Mesodermal cell (in vitro differentiated cells): Measurements from ENCODE around the gene NUDT13.
A peak's percentile ranks its signal among the peaks of the same experiment; 100 is the strongest.

Source experiments
- H3K27ac ChIP-seq: 2 replicates; pipeline ENCODE4 v1.7.0; 2013; ENCODE audit warnings: mild to moderate bottlenecking, low read depth, low read length, moderate library complexity; ENCODE audit not compliant: severe bottlenecking
- H3K36me3 ChIP-seq: 2 replicates; pipeline ENCODE4 v1.7.1; 2013; ENCODE audit warnings: mild to moderate bottlenecking, low read length, moderate library complexity; ENCODE audit not compliant: control insufficient read depth, insufficient read depth
- H3K4me1 ChIP-seq: one replicate; pipeline ENCODE4 v1.7.1; 2013; ENCODE audit warnings: mild to moderate bottlenecking, low read length; ENCODE audit not compliant: insufficient read depth, control insufficient read depth, poor library complexity, severe bottlenecking
- H3K4me3 ChIP-seq: 2 replicates; pipeline ENCODE4 v1.7.0; 2013; ENCODE audit warnings: low read length, control low read depth, mild to moderate bottlenecking; ENCODE audit not compliant: insufficient read depth, poor library complexity, severe bottlenecking; ENCODE audit errors: extremely low read depth
- H3K9me3 ChIP-seq: 2 replicates; pipeline ENCODE4 v1.7.1; 2013; ENCODE audit warnings: mild to moderate bottlenecking, low read length, moderate library complexity; ENCODE audit not compliant: control insufficient read depth
- WGBS, 2 experiments: methylation state at CpG; one replicate each; pipeline ENCODE4 v1.1.5; 2013; ENCODE audit warnings: missing lambda C conversion rate in 2 of 2; ENCODE audit not compliant: insufficient coverage in 2 of 2; 5-methylcytosine and 5-hydroxymethylcytosine counted together

NUDT13 gene

DNA sequence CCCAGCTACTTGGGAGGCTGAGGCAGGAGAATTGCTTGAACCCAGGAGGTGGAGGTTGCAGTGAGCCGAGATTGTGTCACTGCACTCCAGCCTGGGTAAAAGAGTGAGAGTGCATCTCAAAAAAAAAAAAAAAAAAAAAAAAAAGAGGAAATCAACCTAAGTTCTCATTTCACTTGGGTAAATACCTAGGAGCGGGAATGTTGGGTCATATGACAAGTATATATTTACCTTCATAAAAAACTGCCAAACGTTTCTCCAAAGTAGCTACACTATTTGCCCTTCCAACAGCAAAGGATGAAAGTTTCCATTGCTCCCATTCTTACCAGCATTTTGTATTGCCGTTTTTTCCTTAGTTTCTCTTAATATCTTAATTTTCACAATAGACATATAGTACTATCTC is 23.4 kb upstream of the NUDT13 start:
- WGBS, 2 experiments, result 83 to 100% methylated on average over 1 of the region's 4 CpGs
- H3K4me1 ChIP-seq, result no peaks in the 10 kb centered on the region
- H3K9me3 ChIP-seq, result no peaks in the 10 kb centered on the region
- no peaks in the 10 kb centered on the region for H3K36me3 ChIP-seq
- no peak overlapping the region for H3K4me3 ChIP-seq
- H3K27ac ChIP-seq, result no peak overlapping the region

DNA sequence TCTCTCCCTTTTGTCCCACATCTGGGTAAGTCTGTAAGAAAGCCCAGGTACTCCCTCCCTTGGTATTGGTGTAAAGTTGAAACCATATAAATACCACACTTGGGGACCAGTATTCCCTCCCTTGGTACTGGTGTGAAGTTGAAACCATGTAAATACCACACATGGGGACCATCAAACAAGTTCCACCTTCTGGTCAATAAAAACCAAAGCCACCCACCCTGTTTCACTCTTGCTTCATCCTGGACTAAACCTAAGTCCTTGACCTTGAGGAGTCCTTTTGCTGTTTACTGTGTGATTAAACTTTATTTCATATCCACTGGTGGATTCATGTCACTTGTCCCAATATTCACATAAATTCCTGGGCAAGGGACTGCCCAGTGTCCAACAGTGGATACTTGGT is 22.0 kb upstream of the NUDT13 start:
- Histone ChIP-seq H3K4me1 (no peaks in the 10 kb centered on the region), H3K4me3 (no peak overlapping the region), H3K27ac (no peak overlapping the region), H3K36me3 (no peaks in the 10 kb centered on the region), H3K9me3 (no peaks in the 10 kb centered on the region)

DNA sequence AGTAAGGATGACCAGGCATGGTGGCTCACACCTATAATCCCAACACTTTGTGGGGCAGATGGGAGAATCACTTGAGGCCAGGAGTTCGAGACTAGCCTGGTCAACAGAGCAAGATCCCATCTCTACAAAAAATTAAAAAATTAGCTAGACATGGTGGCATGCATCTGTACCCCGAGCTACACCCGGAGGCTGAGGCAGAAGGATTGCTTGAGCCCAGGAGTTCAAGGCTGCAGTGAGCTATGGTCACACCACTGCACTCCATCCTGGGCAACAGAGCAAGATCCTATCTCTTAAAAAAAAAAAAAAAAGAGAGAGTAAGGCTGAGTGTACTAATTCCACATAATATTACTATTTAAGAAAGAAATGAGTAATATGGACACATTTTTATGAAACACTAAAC is 17.4 kb upstream of the NUDT13 start:
- Histone ChIP-seq H3K9me3 (no peaks in the 10 kb centered on the region), H3K4me1 (peaks cover 4% of the 10 kb centered on the region), H3K27ac (no peak overlapping the region), H3K4me3 (no peak overlapping the region), H3K36me3 (no peaks in the 10 kb centered on the region)
- WGBS, 2 experiments, result 93 to 100% methylated on average over 2 to 3 of the region's 3 CpGs

DNA sequence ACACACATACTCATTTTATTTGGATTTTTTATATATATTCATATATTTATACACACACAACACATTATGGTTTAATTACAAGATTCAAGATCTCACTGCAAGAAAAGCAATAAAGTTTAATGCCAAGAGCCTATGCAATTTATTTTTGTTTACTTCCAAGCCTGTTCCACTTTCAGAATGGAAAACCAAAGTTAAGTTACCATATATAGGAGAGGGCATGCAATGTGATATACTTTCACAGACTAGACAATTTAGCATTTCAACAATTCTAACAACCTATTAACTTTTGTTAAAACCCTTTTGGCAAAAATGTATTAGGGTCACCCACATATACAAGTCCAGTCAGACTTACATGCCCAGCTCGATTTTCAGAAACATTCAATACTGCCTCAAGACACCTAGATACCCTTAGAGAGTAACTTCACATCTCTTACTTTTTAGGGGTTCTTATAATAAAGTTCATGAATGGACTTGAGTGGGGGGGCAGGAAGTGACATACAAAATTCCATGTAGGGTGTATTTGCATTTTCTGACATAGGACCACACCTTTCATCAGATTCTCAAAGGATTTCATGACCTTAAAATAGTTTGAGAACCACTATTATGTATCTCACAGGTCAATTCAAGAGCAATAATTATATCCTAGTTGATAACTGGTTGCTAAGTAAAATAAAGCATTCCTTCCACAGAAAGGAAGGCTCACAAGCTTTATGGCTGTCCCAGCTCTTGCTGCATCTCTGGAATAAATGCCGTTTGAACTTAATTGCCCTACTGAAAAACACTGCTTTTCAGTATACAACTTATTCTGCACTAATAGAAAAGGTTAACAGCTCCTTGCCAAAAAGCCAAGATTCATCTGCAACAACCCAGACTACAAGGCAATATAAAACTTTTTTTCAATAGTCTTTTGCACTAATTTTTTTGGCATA is 16.1 kb upstream of the NUDT13 start:
- Histone ChIP-seq H3K4me1 (peaks cover 4% of the 10 kb centered on the region), H3K4me3 (peak overlapping the region; percentile 98), H3K36me3 (no peaks in the 10 kb centered on the region), H3K27ac (peak overlapping the region; percentile 12), H3K9me3 (no peaks in the 10 kb centered on the region)
- 40 to 78% methylated on average over 1 of the region's 2 CpGs for WGBS, 2 experiments

DNA sequence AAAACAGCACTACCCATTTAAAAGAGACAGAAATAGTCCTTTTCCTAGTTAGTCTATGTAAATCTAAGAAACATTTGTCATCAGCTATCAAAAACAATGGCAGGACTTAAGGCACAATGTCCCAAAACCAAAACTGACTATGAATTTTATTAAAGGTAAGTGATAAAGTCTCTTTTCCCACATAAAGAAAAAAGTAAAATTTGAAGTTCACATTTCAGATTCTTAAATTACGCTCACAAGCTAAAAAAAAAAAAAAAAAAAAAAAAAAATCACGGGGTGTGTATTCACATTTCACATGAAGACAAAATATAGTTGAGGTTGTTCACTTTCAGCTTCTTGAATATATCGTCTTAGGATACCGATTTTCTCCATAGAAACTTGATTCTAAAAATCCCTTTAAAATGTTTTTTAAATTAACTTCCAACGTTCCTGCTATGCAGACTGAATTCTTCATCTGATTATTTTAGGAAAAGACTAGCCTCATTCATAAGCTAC is 15.2 kb upstream of the NUDT13 start:
- H3K4me1 ChIP-seq, result peaks cover 4% of the 10 kb centered on the region
- no peaks in the 10 kb centered on the region for H3K36me3 ChIP-seq
- H3K9me3 ChIP-seq, result no peaks in the 10 kb centered on the region
- H3K27ac ChIP-seq, result peak overlapping the region; percentile 98
- 0% methylated on average over 1 of the region's 5 CpGs for WGBS, 2 experiments
- peak overlapping the region; percentile 98 for H3K4me3 ChIP-seq

DNA sequence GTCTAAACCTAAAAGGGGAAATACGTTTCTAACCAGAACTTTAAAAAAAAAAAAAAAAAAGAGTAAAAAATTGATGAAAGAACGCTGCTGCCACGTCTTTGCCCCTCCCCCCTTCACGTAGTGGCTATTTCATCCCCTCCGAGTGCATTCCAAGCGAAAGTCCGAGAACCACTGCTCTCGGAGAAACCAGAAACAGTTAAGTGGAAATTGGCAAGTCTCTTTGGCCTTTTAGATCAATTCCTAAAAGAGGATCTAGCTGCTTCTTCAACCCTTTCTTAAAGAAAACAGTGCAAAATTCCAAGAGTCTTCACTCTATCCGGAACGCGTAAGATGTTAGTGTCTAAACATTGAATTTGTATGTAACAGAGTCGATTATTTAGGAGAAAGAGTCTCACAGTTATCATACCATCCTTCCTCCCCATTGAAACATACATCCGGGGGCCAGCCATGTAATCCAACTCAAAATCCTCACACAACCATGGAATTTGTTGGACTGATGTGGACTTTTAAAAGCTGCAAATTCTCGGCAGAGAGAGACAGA is 14.7 kb upstream of the NUDT13 start:
- WGBS, 2 experiments, result 0% methylated on average over 1 to 7 of the region's 14 CpGs
- Histone ChIP-seq H3K36me3 (no peaks in the 10 kb centered on the region), H3K9me3 (no peaks in the 10 kb centered on the region), H3K4me1 (peaks cover 4% of the 10 kb centered on the region), H3K27ac (peak overlapping the region; percentile 98), H3K4me3 (peak overlapping the region; percentile 98)

DNA sequence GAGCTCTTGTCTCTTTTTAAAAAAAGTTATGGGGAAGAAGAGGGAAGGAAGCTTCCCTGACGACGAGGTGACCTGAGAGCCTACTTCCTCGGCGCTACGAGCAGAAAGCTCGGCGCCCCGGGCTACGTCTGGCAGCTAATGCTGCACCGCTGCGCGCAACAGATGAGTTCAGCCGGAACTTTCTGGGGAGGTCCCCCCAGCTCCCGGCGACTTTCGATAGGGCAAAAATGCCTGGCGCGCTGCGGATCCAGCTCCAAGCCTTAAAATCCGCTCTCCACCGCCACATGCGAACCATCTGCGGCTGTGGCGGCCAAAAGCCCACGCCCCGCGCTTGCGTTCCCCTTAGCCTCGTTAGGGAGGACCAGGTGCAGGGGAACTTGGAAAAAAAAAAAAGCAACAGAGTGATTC is 14.2 kb upstream of the NUDT13 start:
- H3K9me3 ChIP-seq, result no peaks in the 10 kb centered on the region
- peaks cover 4% of the 10 kb centered on the region for H3K4me1 ChIP-seq
- H3K36me3 ChIP-seq, result no peaks in the 10 kb centered on the region
- H3K4me3 ChIP-seq, result peak overlapping the region; percentile 98
- 0 to 1% methylated on average over 16 to 24 of the region's 29 CpGs for WGBS, 2 experiments
- H3K27ac ChIP-seq, result peak overlapping the region; percentile 98

DNA sequence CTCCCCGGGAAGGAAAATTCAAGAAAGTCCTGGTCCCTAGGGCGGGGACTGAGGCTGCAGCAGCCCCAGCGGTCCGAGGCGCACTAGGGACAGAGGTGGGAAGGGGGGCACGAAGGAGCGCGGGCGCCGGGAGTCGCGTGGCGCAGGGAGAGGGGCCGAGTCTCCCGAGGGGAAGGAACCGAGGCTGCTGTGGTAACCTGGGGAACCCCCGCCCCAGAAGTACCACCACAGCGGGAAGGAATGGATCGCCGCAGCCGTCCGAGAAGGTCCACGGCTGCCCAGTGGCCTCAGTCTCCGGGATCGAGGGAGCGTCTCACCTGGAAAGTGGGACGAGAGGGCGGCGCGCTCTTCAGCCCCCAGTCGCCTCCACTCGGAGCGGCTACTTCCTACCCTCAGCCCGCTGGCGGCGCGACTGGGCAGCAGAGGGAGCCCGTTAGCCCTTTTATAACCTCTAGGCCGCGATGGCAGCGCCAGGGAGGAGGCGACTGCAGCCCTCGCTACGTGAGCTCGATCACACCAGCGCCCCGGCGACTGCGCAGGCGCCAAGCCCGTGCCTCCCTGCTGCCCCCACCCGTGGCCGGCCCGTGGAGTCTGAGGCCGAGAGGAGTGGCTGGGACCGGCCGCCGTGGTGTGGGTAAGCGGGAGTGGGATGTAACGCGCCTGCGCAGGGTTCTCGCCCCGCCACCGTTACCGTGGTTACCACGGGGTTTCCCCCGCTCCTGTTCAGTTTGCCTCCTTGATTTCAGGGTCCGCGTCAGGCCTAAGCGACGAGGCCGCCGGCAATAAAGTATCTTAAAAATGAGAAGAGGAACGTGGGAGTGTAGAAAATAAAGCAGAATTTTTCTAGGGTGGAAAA is 13.6 kb upstream of the NUDT13 start, which contains the start of gene P4HA1:
TSS of gene P4HA1 (minus strand) at position 418 of the 856 bp plus-strand sequence. CDS start 21,983 bp downstream, outside the sequence.
- Histone ChIP-seq H3K4me1 (peaks cover 4% of the 10 kb centered on the region), H3K36me3 (no peaks in the 10 kb centered on the region), H3K9me3 (no peaks in the 10 kb centered on the region), H3K27ac (peak within 1 kb of the TSS; percentile 98), H3K4me3 (peak within 1 kb of the TSS; percentile 98)
- 0 to 1% methylated on average over 62 to 65 of the region's 75 CpGs for WGBS, 2 experiments

DNA sequence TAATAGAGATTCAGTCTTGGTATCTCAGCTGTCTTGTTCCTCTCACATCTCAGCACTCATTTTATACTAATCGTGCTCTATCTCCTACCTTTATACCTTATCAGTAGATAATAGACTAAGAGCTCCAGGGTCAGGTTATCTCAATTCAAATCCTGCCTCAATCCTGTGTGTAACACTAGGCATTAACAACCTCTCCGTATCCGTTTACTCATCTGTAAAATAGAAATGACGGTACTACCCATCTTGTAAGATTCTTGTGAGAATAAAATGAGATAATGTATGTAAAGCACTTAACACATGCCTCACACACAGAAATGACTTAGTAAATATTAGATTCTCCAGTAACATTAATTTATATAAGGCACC is 13.0 kb upstream of the NUDT13 start:
- H3K27ac ChIP-seq, result peak overlapping the region; percentile 98
- 57 to 63% methylated on average over 1 of the region's 4 CpGs for WGBS, 2 experiments
- no peaks in the 10 kb centered on the region for H3K36me3 ChIP-seq
- H3K4me1 ChIP-seq, result peaks cover 4% of the 10 kb centered on the region
- no peaks in the 10 kb centered on the region for H3K9me3 ChIP-seq
- peak overlapping the region; percentile 98 for H3K4me3 ChIP-seq

DNA sequence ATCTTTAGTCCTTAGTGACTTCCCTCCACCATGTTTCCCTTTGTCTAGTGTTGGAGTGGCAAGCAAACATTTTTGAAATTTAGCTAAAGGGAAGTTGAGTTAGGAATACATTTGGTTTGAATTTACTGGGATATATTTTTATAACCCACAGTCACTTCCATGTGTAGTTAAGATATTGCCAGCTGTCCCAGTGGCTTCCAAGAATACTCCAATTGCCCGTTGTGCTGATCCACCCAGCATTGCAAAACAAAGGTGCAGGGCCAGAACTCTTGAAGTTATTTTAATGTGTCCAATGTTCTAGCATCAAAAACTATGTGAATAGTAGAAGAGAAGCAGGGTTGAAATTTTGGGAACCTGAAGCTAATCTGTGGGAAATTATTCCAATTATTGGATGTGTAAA is 11.1 kb upstream of the NUDT13 start:
- 86 to 100% methylated on average over 1 of the region's 1 CpG for WGBS, 2 experiments
- Histone ChIP-seq H3K4me3 (no peak overlapping the region), H3K9me3 (no peaks in the 10 kb centered on the region), H3K4me1 (peaks cover 2% of the 10 kb centered on the region), H3K36me3 (no peaks in the 10 kb centered on the region), H3K27ac (no peak overlapping the region)
